ENCODE results near the gene IMP4. TPM values are rescaled to one million over a fixed set of nuclear protein-coding genes. Genes with fewer than 3 reads are reported as not detected.
A peak's percentile ranks its signal among the peaks of the same experiment; 100 is the strongest.

Gene IMP4
- total and polyA plus RNA-seq, 2 of the 13 experiments (the other 11 are each of a cell fraction or from before 2014, with no cell fraction given), result 142 to 158 TPM

GRCh38 chr2:130336877-130337734, 5.6 kb upstream of the IMP4 start (continued):
- TF ChIP-seq SNAPC4 (CRISPR knock-in tag; IDR thresholded peaks at IDR 0.05) (peak; percentile 63), MEIS2 (CRISPR knock-in tag; IDR thresholded peaks at IDR 0.05) (peak; percentile 57; the same call in 1 of the 2 replicates), NONO (IDR thresholded peaks at IDR 0.05) (no peak), NONO (CRISPR knock-in tag; conservative IDR thresholded peaks at IDR 0.05) (peak; percentile 95), PITX1 (CRISPR knock-in tag; IDR thresholded peaks at IDR 0.05) (peak; percentile 85), ZNF367 (CRISPR knock-in tag; IDR thresholded peaks at IDR 0.05; ENCODE audit: borderline replicate concordance) (0 out of 2 replicates have a peak, but pooled peaks have one; percentile 47), ZNF44 (CRISPR knock-in tag; IDR thresholded peaks at IDR 0.05) (peak; percentile 82), ZNF24 (IDR thresholded peaks at IDR 0.05) (peak; percentile 98), HMGA1 (CRISPR knock-in tag; conservative IDR thresholded peaks at IDR 0.05) (no peak), ZFAT (CRISPR knock-in tag; conservative IDR thresholded peaks at IDR 0.05) (no peak), PHF8 (CRISPR knock-in tag; IDR thresholded peaks at IDR 0.05) (peak; percentile 19; the same call in 1 of the 2 replicates), MZF1 (CRISPR knock-in tag; IDR thresholded peaks at IDR 0.05; ENCODE audit: borderline replicate concordance) (peak; percentile 29; the same call in 1 of the 2 replicates), ZC3H4 (CRISPR knock-in tag; IDR thresholded peaks at IDR 0.05; ENCODE audit: borderline replicate concordance) (no peak), ZNF770 (CRISPR knock-in tag; IDR thresholded peaks at IDR 0.05) (peak; percentile 11; the same call in 1 of the 2 replicates), RBAK (CRISPR knock-in tag; IDR thresholded peaks at IDR 0.05) (0 out of 2 replicates have a peak, but pooled peaks have one; percentile 31), GMEB1 (CRISPR knock-in tag; IDR thresholded peaks at IDR 0.05; ENCODE audit: borderline replicate concordance) (peak; percentile 80), SAP130 (CRISPR knock-in tag; IDR thresholded peaks at IDR 0.05; ENCODE audit: low read depth) (peak; percentile 87), ZFP36L2 (CRISPR knock-in tag; IDR thresholded peaks at IDR 0.05) (no peak), BRCA1 (CRISPR knock-in tag; IDR thresholded peaks at IDR 0.05) (peak; percentile 87; the same call in 1 of the 2 replicates), ZBTB42 (CRISPR knock-in tag; IDR thresholded peaks at IDR 0.05) (peak; percentile 83; the same call in 1 of the 2 replicates), FOXJ3 (CRISPR knock-in tag; IDR thresholded peaks at IDR 0.05; ENCODE audit: borderline replicate concordance) (no peak; the same call in 1 of the 2 replicates), ZNF605 (CRISPR knock-in tag; IDR thresholded peaks at IDR 0.05) (peak; percentile 78)
